NCI-H2029 treated with DMSO at 0.1 percent for 48 hours (cell line): Measurements from ENCODE around the gene HECTD4.
A peak's percentile ranks its signal among the peaks of the same experiment; 100 is the strongest.
"Not testable (repeated sequence)": the region's sequence is repeated elsewhere in the genome, so short reads cannot be mapped to it uniquely, and the experiment has no call there.

Experiments
- DNase-seq: peaks from one replicate; lab custom pipeline; 2025; lab: John Stamatoyannopoulos, UW

The HECTD4 gene

GRCh38 chr12:112116232-112117060 lies 265.8 kb downstream of the HECTD4 start:
- DNase-seq = peak; percentile 36

GRCh38 chr12:112115259-112116045 lies 266.8 kb downstream of the HECTD4 start:
- DNase-seq = no peak

- DNase-seq = peak; percentile 37
Measured at GRCh38 chr12:112112409-112113133, 269.7 kb downstream of the HECTD4 start.

- no peak for DNase-seq
Measured at GRCh38 chr12:112111931-112112330, 270.3 kb downstream of the HECTD4 start.

- not testable (repeated sequence) for DNase-seq
Measured at GRCh38 chr12:112110787-112111662, 271.2 kb downstream of the HECTD4 start.
